Psoas muscle (tissue), 8 donors: ENCODE results near the gene AMBRA1. TPM values are rescaled to one million over a fixed set of nuclear protein-coding genes. Genes with fewer than 3 reads are reported as not detected.
A peak's percentile ranks its signal among the peaks of the same experiment; 100 is the strongest.

Experiments used
- ATAC-seq, 4 donors: fragments of 200-7000 bp; cut with Tn5 transposase; one replicate each; pipeline ENCODE4 v1.9.1; 2020; ENCODE audit warnings: moderate library complexity in 3 of 4, mild to moderate bottlenecking in 2 of 4
- DNase-seq, 2 donors: peaks; one replicate each; pipeline ENCODE4 v3.0.0-alpha.2; 2020
- H3K27ac ChIP-seq: fragments of 200-600 bp; one replicate; pipeline ENCODE4 v1.8.0; 2022
- H3K27me3 ChIP-seq, 3 donors: fragments of 200-600 bp in 1 of 3; one replicate each; pipeline versions ENCODE4 v1.6.1 to v1.8.0; 2013 to 2022; ENCODE audit warnings: low read length in 2 of 3, mild to moderate bottlenecking in 2 of 3, moderate library complexity in 1 of 3; ENCODE audit not compliant: insufficient read depth in 3 of 3
- H3K36me3 ChIP-seq, 2 donors: fragments of 200-600 bp in 1 of 2; one replicate each; pipeline versions ENCODE4 v1.6.1 to v1.8.0; 2013 to 2022; ENCODE audit warnings: low read depth in 1 of 2, mild to moderate bottlenecking in 1 of 2, moderate library complexity in 1 of 2; ENCODE audit not compliant: insufficient read depth in 1 of 2
- H3K4me1 ChIP-seq: fragments of 200-600 bp; one replicate; pipeline ENCODE4 v1.8.0; 2022
- H3K4me3 ChIP-seq: fragments of 200-600 bp; one replicate; pipeline ENCODE4 v1.8.0; 2022; ENCODE audit warnings: mild to moderate bottlenecking
- H3K9me3 ChIP-seq: fragments of 200-600 bp; one replicate; pipeline ENCODE4 v1.8.0; 2022
- CTCF ChIP-seq: fragments of 200-600 bp; IDR thresholded peaks from one replicate; pipeline ENCODE4 v1.8.0; 2022; ENCODE audit warnings: antibody characterized with exemption
- WGBS, 3 donors: extraction: QIAGEN DNeasy Blood & Tissue Kit; methylation state at CpG; one replicate each; pipeline versions ENCODE4 v1.1.6 to v1.1.7; 2013; 5-methylcytosine and 5-hydroxymethylcytosine counted together
- intact Hi-C, 2 donors: fragments of 100-400 bp; cut with DNase I; formaldehyde crosslinking; loops; one replicate each; pipeline versions ENCODE4 v1.11.0 to v1.14.2; 2022
- polyA plus RNA-seq, 3 donors: library from polyadenylated mRNA; stranded (reverse); fragments of 200-250 nt; gene quantifications; one replicate each; pipeline ENCODE4 v1.2.3, GENCODE V29; 2013
- total RNA-seq, 4 donors: library from RNA; stranded (reverse); fragmentation: NEBNext Ultra II Directional in 2 of 4; extraction: Animal tissue kit (Norgen Biotek cat#: 25700) in 2 of 4; gene quantifications; one replicate each; pipeline versions ENCODE4 v1.2.1 to v1.2.4, GENCODE V29; 2021 to 2023
- donor health status: healthy with polysubstance abuse.
- donor health status: DM: no; HTN: no; CAD: no; lungs with moderate emphysema.
- donor health status: Bipolar disorder and iron deficiency.
- donor health status: healthy.
- donor health status: DM: yes; HTN: yes; CAD: no.
- donor health status: DM: no; HTN: no; CAD: no.
- donor health status: DM: no; HTN: no; CAD: no.
- donor health status: DM: yes; HTN: yes; CAD: no.

The AMBRA1 gene
- total and polyA plus RNA-seq, 7 donors = 5.1 to 23.5 (median 10.8) TPM

- intact Hi-C loops = no loop called here
- Histone ChIP-seq H3K27me3 (no peaks in the 10 kb centered on the region), H3K4me1 (peaks cover 53% of the 10 kb centered on the region), H3K27ac (peak overlapping the region; percentile 98), H3K36me3 (peaks cover 0 to 27% of the 10 kb centered on the region in 2 donors), H3K9me3 (no peaks in the 10 kb centered on the region), H3K4me3 (peak overlapping the region; percentile 76)
- DNase-seq (no peak), ATAC-seq (peak in 1 of 4 donors; percentile 15)
- no peak for TF ChIP-seq CTCF
- WGBS, 3 donors = 51 to 57% (median 53%) methylated on average over 9 of the region's 9 CpGs
Observed at GRCh38 chr11:46364056-46364455, 229.8 kb downstream of the AMBRA1 start.

GRCh38 chr11:46363455-46364005 lies 230.3 kb downstream of the AMBRA1 start:
- ATAC-seq (peak; percentile 78 to 84 (median 82)), DNase-seq (peak; percentile 86 to 96)
- Histone ChIP-seq H3K27me3 (no peaks in the 10 kb centered on the region), H3K9me3 (no peaks in the 10 kb centered on the region), H3K4me1 (peaks cover 53% of the 10 kb centered on the region), H3K4me3 (peak overlapping the region; percentile 76), H3K36me3 (peaks cover 0 to 22% of the 10 kb centered on the region in 2 donors), H3K27ac (peak overlapping the region; percentile 98)
- 12 to 31% (median 23%) methylated on average over 20 to 21 of the region's 21 CpGs for WGBS, 3 donors
- intact Hi-C loops = no loop called here
- peak; percentile 54 for TF ChIP-seq CTCF

- 12 to 24% (median 16%) methylated on average over 9 of the region's 9 CpGs for WGBS, 3 donors
Observed at GRCh38 chr11:46363031-46363407, 230.8 kb downstream of the AMBRA1 start.

GRCh38 chr11:46362156-46363030 lies 231.4 kb downstream of the AMBRA1 start:
- ATAC-seq = peak in 2 of 4 donors; percentile 0 to 3
- intact Hi-C loops = no loop called here

More at GRCh38 chr11:46363031-46363407, 230.8 kb downstream of the AMBRA1 start:
- peak; percentile 76 to 84 for DNase-seq
- TF ChIP-seq CTCF = no peak
- Histone ChIP-seq H3K27me3 (no peaks in the 10 kb centered on the region), H3K36me3 (peaks cover 0 to 17% of the 10 kb centered on the region in 2 donors), H3K9me3 (no peaks in the 10 kb centered on the region), H3K27ac (peak overlapping the region; percentile 98), H3K4me3 (peak overlapping the region; percentile 76), H3K4me1 (peaks cover 53% of the 10 kb centered on the region)
- peak; percentile 30 to 53 (median 44) for ATAC-seq
- intact Hi-C loops = no loop called here

More at GRCh38 chr11:46362156-46363030, 231.4 kb downstream of the AMBRA1 start:
- H3K4me1 ChIP-seq = peaks cover 53% of the 10 kb centered on the region
- H3K27ac ChIP-seq = peak overlapping the region; percentile 98
- no peaks in the 10 kb centered on the region for H3K9me3 ChIP-seq
- DNase-seq = no peak
- TF ChIP-seq CTCF = no peak
- WGBS, 3 donors = 30 to 53% (median 35%) methylated on average over 19 to 20 of the region's 20 CpGs
- peaks cover 0 to 12% of the 10 kb centered on the region in 2 donors for H3K36me3 ChIP-seq
- no peaks in the 10 kb centered on the region for H3K27me3 ChIP-seq
- H3K4me3 ChIP-seq = peak overlapping the region; percentile 76
